SW 1271 (cell line): Measurements from ENCODE around the gene VCAN.

Source experiments
- DNase-seq, 2 experiments: peaks; one replicate each; lab custom pipeline; 2025; lab: John Stamatoyannopoulos, UW

The VCAN gene

GRCh38 chr5:83494666-83495065 is 23.1 kb downstream of the VCAN start:
- no peak for DNase-seq

- no peak for DNase-seq
Measured at GRCh38 chr5:83496626-83497025, 25.1 kb downstream of the VCAN start.

- DNase-seq = no peak
Measured at GRCh38 chr5:83498585-83498984, 27.0 kb downstream of the VCAN start.

- DNase-seq = no peak
Measured at GRCh38 chr5:83503662-83504061, 32.1 kb downstream of the VCAN start.

- DNase-seq = no peak
Measured at GRCh38 chr5:83507431-83507830, 35.9 kb downstream of the VCAN start.

GRCh38 chr5:83509540-83509939 is 38.0 kb downstream of the VCAN start:
- DNase-seq = no peak

- DNase-seq = no peak
Measured at GRCh38 chr5:83510260-83510659, 38.7 kb downstream of the VCAN start.

GRCh38 chr5:83512061-83512745 is 40.7 kb downstream of the VCAN start:
- DNase-seq = no peak

GRCh38 chr5:83513081-83513480 is 41.5 kb downstream of the VCAN start:
- no peak for DNase-seq

- DNase-seq = no peak
Measured at GRCh38 chr5:83513491-83513890, 41.9 kb downstream of the VCAN start.

GRCh38 chr5:83516377-83516776 is 44.8 kb downstream of the VCAN start:
- no peak for DNase-seq

GRCh38 chr5:83517072-83517687 is 45.6 kb downstream of the VCAN start:
- DNase-seq = no peak

GRCh38 chr5:83517688-83518085 is 46.1 kb downstream of the VCAN start:
- DNase-seq = no peak

- DNase-seq = no peak
Measured at GRCh38 chr5:83518319-83519061, 46.9 kb downstream of the VCAN start.

GRCh38 chr5:83522446-83522845 is 50.9 kb downstream of the VCAN start:
- DNase-seq = no peak

GRCh38 chr5:83523929-83524328 is 52.4 kb downstream of the VCAN start:
- no peak for DNase-seq

- no peak for DNase-seq
Measured at GRCh38 chr5:83524345-83524744, 52.8 kb downstream of the VCAN start.

- no peak for DNase-seq
Measured at GRCh38 chr5:83524991-83525390, 53.4 kb downstream of the VCAN start.

GRCh38 chr5:83526289-83526688 is 54.7 kb downstream of the VCAN start:
- no peak for DNase-seq

- no peak for DNase-seq
Measured at GRCh38 chr5:83527221-83527620, 55.7 kb downstream of the VCAN start.

- no peak for DNase-seq
Measured at GRCh38 chr5:83527722-83528438, 56.3 kb downstream of the VCAN start.

GRCh38 chr5:83528439-83528769 is 56.9 kb downstream of the VCAN start:
- no peak for DNase-seq

GRCh38 chr5:83530193-83530592 is 58.6 kb downstream of the VCAN start:
- no peak for DNase-seq
